Nasal cavity respiratory epithelium epithelial cell of viscerocranial mucosa (primary cell): Measurements from ENCODE around the gene ZNF681. TPM values are rescaled to one million over a fixed set of nuclear protein-coding genes. Genes with fewer than 3 reads are reported as not detected.

Experiments
- total RNA-seq: library from RNA; depleted of rRNA; stranded (reverse); fragments of >200 nt; gene quantifications from 2 replicates; pipeline ENCODE4 v1.2.3, GENCODE V29; 2014

Gene ZNF681
- 0.34 and 1.5 TPM in 2 replicates for total RNA-seq

GRCh38 chr19:23758187-23759074, at the start of gene ZNF681:
Gene ZNF681 (minus strand): TSS chr19:23758891. CDS start chr19:23758749, 142 bp downstream.

Other genes starting within 250 kb of the ZNF681 start
- 8.5 and 9.5 TPM in 2 replicates for gene ZNF675, start 71.7 kb downstream of the ZNF681 start, total RNA-seq
- 1.7 and 2.4 TPM in 2 replicates for gene ZNF726, start 156.0 kb upstream of the ZNF681 start, total RNA-seq